ENCODE data around the gene CHST11. TPM values are rescaled to one million over a fixed set of nuclear protein-coding genes. Genes with fewer than 3 reads are reported as not detected.

CHST11 gene
- total RNA-seq, 1 donor from 2014 or later: 46.2 TPM

- Histone ChIP-seq H3K4me1 (peaks cover 17% of the 10 kb centered on the region), H3K27me3 (ENCODE audit: low read depth) (no peaks in the 10 kb centered on the region), H3K4me3 (no peak overlapping the region), H3K27ac (no peak overlapping the region), H3K36me3 (no peaks in the 10 kb centered on the region), H3K9me3 (no peaks in the 10 kb centered on the region)
- intact Hi-C loops (cut with DNase I): no loop called here
- ATAC-seq: no peak
- no peak for TF ChIP-seq CTCF (IDR thresholded peaks at IDR 0.05)
- no peak for DNase-seq
These were observed 123.2 kb downstream of the CHST11 start for GRCh38 chr12:104579718-104580495.

DNA sequence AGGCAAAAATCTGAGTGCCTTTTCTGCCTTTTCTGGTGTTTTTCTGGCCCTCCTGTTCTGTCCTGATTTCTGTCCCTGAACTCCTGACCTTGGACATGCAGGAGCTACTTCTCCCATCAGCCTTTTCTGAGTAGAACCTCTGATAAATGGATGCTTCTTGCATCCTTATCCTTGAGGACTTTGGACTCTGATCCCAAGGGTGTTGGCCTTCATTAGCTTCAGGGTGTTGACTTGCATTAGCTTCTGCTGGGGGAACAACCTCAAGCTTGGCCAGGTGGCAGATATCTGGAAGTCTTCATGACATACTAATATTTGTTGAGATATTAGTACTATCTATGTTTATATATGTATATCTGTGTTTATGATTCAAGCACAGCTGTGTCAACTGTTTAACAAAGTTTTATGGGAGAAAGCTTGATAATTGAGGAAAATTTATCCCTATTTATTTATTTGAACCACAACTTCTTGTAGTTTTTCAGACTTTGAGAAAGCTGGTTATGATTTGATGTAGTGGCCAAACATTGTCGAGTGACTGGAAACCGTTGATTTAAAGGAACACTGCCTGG lies 124.3 kb downstream of the CHST11 start:
- intact Hi-C loops (cut with DNase I): no loop called here
- DNase-seq: no peak
- Histone ChIP-seq H3K4me1 (peaks cover 15% of the 10 kb centered on the region), H3K4me3 (no peak overlapping the region), H3K27me3 (ENCODE audit: low read depth) (no peaks in the 10 kb centered on the region), H3K36me3 (no peaks in the 10 kb centered on the region), H3K27ac (no peak overlapping the region), H3K9me3 (no peaks in the 10 kb centered on the region)
- TF ChIP-seq CTCF (IDR thresholded peaks at IDR 0.05): no peak
- ATAC-seq: no peak

DNA sequence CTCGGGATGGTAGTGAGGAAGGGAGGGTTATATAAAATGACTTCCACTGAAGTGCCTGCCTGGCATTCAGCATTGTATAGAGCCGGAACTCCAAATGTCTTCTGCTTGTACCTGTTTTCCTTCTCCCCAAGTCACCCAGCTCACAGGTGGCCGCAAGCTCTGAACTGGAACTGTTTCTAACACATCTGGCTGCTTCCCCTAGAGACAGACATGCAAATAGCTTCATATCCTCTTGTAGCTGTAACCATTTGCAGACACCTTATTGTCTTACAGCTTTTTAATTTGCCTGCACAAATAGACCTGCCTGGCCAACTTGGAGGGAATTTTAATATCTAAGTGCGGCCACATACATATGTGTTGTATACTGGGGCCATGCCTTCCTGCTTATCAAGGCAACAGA lies 126.0 kb downstream of the CHST11 start:
- DNase-seq (no peak), ATAC-seq (no peak)
- H3K4me1 ChIP-seq: peaks cover 8% of the 10 kb centered on the region
- H3K27me3 ChIP-seq (ENCODE audit: low read depth): no peaks in the 10 kb centered on the region
- no peaks in the 10 kb centered on the region for H3K36me3 ChIP-seq
- no peak overlapping the region for H3K4me3 ChIP-seq
- H3K27ac ChIP-seq: no peak overlapping the region
- TF ChIP-seq CTCF (IDR thresholded peaks at IDR 0.05): no peak
- intact Hi-C loops (cut with DNase I): no loop called here
- no peaks in the 10 kb centered on the region for H3K9me3 ChIP-seq

DNA sequence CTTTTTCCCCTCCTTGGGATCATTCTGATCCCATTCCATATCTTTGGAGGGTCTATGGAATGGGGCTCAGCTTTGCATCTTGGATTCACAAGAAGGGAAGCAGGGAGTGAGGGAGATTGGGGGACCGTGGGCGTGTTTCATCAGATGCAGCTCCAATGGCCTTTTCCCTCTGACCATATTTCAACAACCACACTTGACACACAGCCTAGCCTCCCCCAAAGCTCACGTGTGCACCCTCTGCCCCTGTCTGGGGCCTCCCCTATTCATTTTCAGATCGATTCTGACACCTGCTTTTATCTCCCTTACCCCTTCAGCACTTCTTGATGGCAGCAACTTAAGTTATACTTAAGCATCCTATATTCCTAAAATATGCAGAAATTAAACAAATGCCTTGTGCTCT lies 126.6 kb downstream of the CHST11 start:
- DNase-seq (no peak), ATAC-seq (no peak)
- Histone ChIP-seq H3K4me3 (no peak overlapping the region), H3K27me3 (ENCODE audit: low read depth) (no peaks in the 10 kb centered on the region), H3K27ac (no peak overlapping the region), H3K9me3 (no peaks in the 10 kb centered on the region), H3K36me3 (no peaks in the 10 kb centered on the region), H3K4me1 (peaks cover 8% of the 10 kb centered on the region)
- intact Hi-C loops (cut with DNase I): no loop called here
- no peak for TF ChIP-seq CTCF (IDR thresholded peaks at IDR 0.05)

- no peaks in the 10 kb centered on the region for H3K36me3 ChIP-seq
- no peak for DNase-seq
- ATAC-seq: no peak
- intact Hi-C loops (cut with DNase I): no loop called here
- peaks cover 4% of the 10 kb centered on the region for H3K4me1 ChIP-seq
- no peak overlapping the region for H3K27ac ChIP-seq
- no peak overlapping the region for H3K4me3 ChIP-seq
- H3K27me3 ChIP-seq (ENCODE audit: low read depth): no peaks in the 10 kb centered on the region
- no peaks in the 10 kb centered on the region for H3K9me3 ChIP-seq
- no peak for TF ChIP-seq CTCF (IDR thresholded peaks at IDR 0.05)
These were observed 128.8 kb downstream of the CHST11 start for GRCh38 chr12:104585448-104586055.

Measured in lower lobe of right lung (tissue), 2 donors.